ENCODE data around the gene JAKMIP2. TPM values are rescaled to one million over a fixed set of nuclear protein-coding genes. Genes with fewer than 3 reads are reported as not detected.
A peak's percentile ranks its signal among the peaks of the same experiment; 100 is the strongest.

Gene JAKMIP2
- polyA plus RNA-seq, 2 donors = 0.10 to 0.20 TPM

GRCh38 chr5:147693233-147693632, 89.3 kb downstream of the JAKMIP2 start:
- Histone ChIP-seq H3K4me1 (ENCODE audit: control insufficient read depth in 2 of 2, insufficient read depth in 2 of 2, low read length in 1 of 2) (no peaks in the 10 kb centered on the region), H3K4me3 (ENCODE audit: low read depth in 1 of 2, low read length in 2 of 2) (no peak overlapping the region), H3K9me3 (ENCODE audit: control insufficient read depth in 2 of 2, insufficient read depth in 1 of 2, low read depth in 1 of 2, low read length in 1 of 2) (peaks cover 0 to 4% of the 10 kb centered on the region in 2 donors), H3K27me3 (ENCODE audit: control insufficient read depth in 1 of 2, insufficient read depth in 2 of 2, low read length in 2 of 2) (peaks cover 0 to 3% of the 10 kb centered on the region in 2 donors), H3K27ac (ENCODE audit: low read depth in 2 of 2, low read length in 1 of 2) (no peak overlapping the region), H3K36me3 (ENCODE audit: control insufficient read depth in 2 of 2, insufficient read depth in 2 of 2, low read length in 1 of 2) (no peaks in the 10 kb centered on the region)
- 86 to 97% methylated on average over 1 of the region's 1 CpG for WGBS, 2 donors

- 54 to 62% methylated on average over 3 of the region's 3 CpGs for WGBS, 2 donors
Measured at GRCh38 chr5:147691130-147691529, 91.4 kb downstream of the JAKMIP2 start.

GRCh38 chr5:147690595-147690994, 91.9 kb downstream of the JAKMIP2 start:
- H3K9me3 ChIP-seq (ENCODE audit: control insufficient read depth in 2 of 2, insufficient read depth in 1 of 2, low read depth in 1 of 2, low read length in 1 of 2) = no peaks in the 10 kb centered on the region
- no peaks in the 10 kb centered on the region for H3K36me3 ChIP-seq (ENCODE audit: control insufficient read depth in 2 of 2, insufficient read depth in 2 of 2, low read length in 1 of 2)
- 65 to 72% methylated on average over 2 of the region's 2 CpGs for WGBS, 2 donors
- H3K27me3 ChIP-seq (ENCODE audit: control insufficient read depth in 1 of 2, insufficient read depth in 2 of 2, low read length in 2 of 2) = peaks cover 0 to 3% of the 10 kb centered on the region in 2 donors
- no peak overlapping the region for H3K27ac ChIP-seq (ENCODE audit: low read depth in 2 of 2, low read length in 1 of 2)
- H3K4me1 ChIP-seq (ENCODE audit: control insufficient read depth in 2 of 2, insufficient read depth in 2 of 2, low read length in 1 of 2) = no peaks in the 10 kb centered on the region
- no peak overlapping the region for H3K4me3 ChIP-seq (ENCODE audit: low read depth in 1 of 2, low read length in 2 of 2)

More at GRCh38 chr5:147691130-147691529, 91.4 kb downstream of the JAKMIP2 start:
- Histone ChIP-seq H3K4me1 (ENCODE audit: control insufficient read depth in 2 of 2, insufficient read depth in 2 of 2, low read length in 1 of 2) (no peaks in the 10 kb centered on the region), H3K27ac (ENCODE audit: low read depth in 2 of 2, low read length in 1 of 2) (no peak overlapping the region), H3K27me3 (ENCODE audit: control insufficient read depth in 1 of 2, insufficient read depth in 2 of 2, low read length in 2 of 2) (peaks cover 0 to 3% of the 10 kb centered on the region in 2 donors), H3K4me3 (ENCODE audit: low read depth in 1 of 2, low read length in 2 of 2) (no peak overlapping the region), H3K36me3 (ENCODE audit: control insufficient read depth in 2 of 2, insufficient read depth in 2 of 2, low read length in 1 of 2) (no peaks in the 10 kb centered on the region), H3K9me3 (ENCODE audit: control insufficient read depth in 2 of 2, insufficient read depth in 1 of 2, low read depth in 1 of 2, low read length in 1 of 2) (no peaks in the 10 kb centered on the region)

GRCh38 chr5:147689426-147689825, 93.1 kb downstream of the JAKMIP2 start:
- Histone ChIP-seq H3K36me3 (ENCODE audit: control insufficient read depth in 2 of 2, insufficient read depth in 2 of 2, low read length in 1 of 2) (no peaks in the 10 kb centered on the region), H3K27ac (ENCODE audit: low read depth in 2 of 2, low read length in 1 of 2) (peak overlapping the region in 1 of 2 donors; percentile 0), H3K9me3 (ENCODE audit: control insufficient read depth in 2 of 2, insufficient read depth in 1 of 2, low read depth in 1 of 2, low read length in 1 of 2) (no peaks in the 10 kb centered on the region), H3K4me1 (ENCODE audit: control insufficient read depth in 2 of 2, insufficient read depth in 2 of 2, low read length in 1 of 2) (no peaks in the 10 kb centered on the region), H3K4me3 (ENCODE audit: low read depth in 1 of 2, low read length in 2 of 2) (no peak overlapping the region), H3K27me3 (ENCODE audit: control insufficient read depth in 1 of 2, insufficient read depth in 2 of 2, low read length in 2 of 2) (peaks cover 0 to 3% of the 10 kb centered on the region in 2 donors)
- 68 to 75% methylated on average over 4 of the region's 4 CpGs for WGBS, 2 donors

GRCh38 chr5:147688656-147689356, 93.7 kb downstream of the JAKMIP2 start:
- no peak overlapping the region for H3K27ac ChIP-seq (ENCODE audit: low read depth in 2 of 2, low read length in 1 of 2)
- H3K27me3 ChIP-seq (ENCODE audit: control insufficient read depth in 1 of 2, insufficient read depth in 2 of 2, low read length in 2 of 2) = peaks cover 0 to 3% of the 10 kb centered on the region in 2 donors
- 45 to 47% methylated on average over 8 of the region's 8 CpGs for WGBS, 2 donors
- H3K4me1 ChIP-seq (ENCODE audit: control insufficient read depth in 2 of 2, insufficient read depth in 2 of 2, low read length in 1 of 2) = no peaks in the 10 kb centered on the region
- no peaks in the 10 kb centered on the region for H3K36me3 ChIP-seq (ENCODE audit: control insufficient read depth in 2 of 2, insufficient read depth in 2 of 2, low read length in 1 of 2)
- H3K4me3 ChIP-seq (ENCODE audit: low read depth in 1 of 2, low read length in 2 of 2) = no peak overlapping the region
- no peaks in the 10 kb centered on the region for H3K9me3 ChIP-seq (ENCODE audit: control insufficient read depth in 2 of 2, insufficient read depth in 1 of 2, low read depth in 1 of 2, low read length in 1 of 2)

- H3K4me3 ChIP-seq (ENCODE audit: low read depth in 1 of 2, low read length in 2 of 2) = no peak overlapping the region
- no peaks in the 10 kb centered on the region for H3K4me1 ChIP-seq (ENCODE audit: control insufficient read depth in 2 of 2, insufficient read depth in 2 of 2, low read length in 1 of 2)
- no peaks in the 10 kb centered on the region for H3K9me3 ChIP-seq (ENCODE audit: control insufficient read depth in 2 of 2, insufficient read depth in 1 of 2, low read depth in 1 of 2, low read length in 1 of 2)
- no peaks in the 10 kb centered on the region for H3K36me3 ChIP-seq (ENCODE audit: control insufficient read depth in 2 of 2, insufficient read depth in 2 of 2, low read length in 1 of 2)
- no peak overlapping the region for H3K27ac ChIP-seq (ENCODE audit: low read depth in 2 of 2, low read length in 1 of 2)
- peaks cover 0 to 2% of the 10 kb centered on the region in 2 donors for H3K27me3 ChIP-seq (ENCODE audit: control insufficient read depth in 1 of 2, insufficient read depth in 2 of 2, low read length in 2 of 2)
- 67 to 73% methylated on average over 2 of the region's 2 CpGs for WGBS, 2 donors
Measured at GRCh38 chr5:147687118-147687517, 95.4 kb downstream of the JAKMIP2 start.

- 93 to 95% methylated on average over 2 of the region's 2 CpGs for WGBS, 2 donors
- H3K4me3 ChIP-seq (ENCODE audit: low read depth in 1 of 2, low read length in 2 of 2) = no peak overlapping the region
- no peak overlapping the region for H3K27ac ChIP-seq (ENCODE audit: low read depth in 2 of 2, low read length in 1 of 2)
- H3K27me3 ChIP-seq (ENCODE audit: control insufficient read depth in 1 of 2, insufficient read depth in 2 of 2, low read length in 2 of 2) = no peaks in the 10 kb centered on the region
- no peaks in the 10 kb centered on the region for H3K4me1 ChIP-seq (ENCODE audit: control insufficient read depth in 2 of 2, insufficient read depth in 2 of 2, low read length in 1 of 2)
- H3K36me3 ChIP-seq (ENCODE audit: control insufficient read depth in 2 of 2, insufficient read depth in 2 of 2, low read length in 1 of 2) = no peaks in the 10 kb centered on the region
- no peaks in the 10 kb centered on the region for H3K9me3 ChIP-seq (ENCODE audit: control insufficient read depth in 2 of 2, insufficient read depth in 1 of 2, low read depth in 1 of 2, low read length in 1 of 2)
Measured at GRCh38 chr5:147686421-147686820, 96.1 kb downstream of the JAKMIP2 start.

- Histone ChIP-seq H3K4me1 (ENCODE audit: control insufficient read depth in 2 of 2, insufficient read depth in 2 of 2, low read length in 1 of 2) (no peaks in the 10 kb centered on the region), H3K36me3 (ENCODE audit: control insufficient read depth in 2 of 2, insufficient read depth in 2 of 2, low read length in 1 of 2) (no peaks in the 10 kb centered on the region), H3K4me3 (ENCODE audit: low read depth in 1 of 2, low read length in 2 of 2) (no peak overlapping the region), H3K9me3 (ENCODE audit: control insufficient read depth in 2 of 2, insufficient read depth in 1 of 2, low read depth in 1 of 2, low read length in 1 of 2) (no peaks in the 10 kb centered on the region), H3K27me3 (ENCODE audit: control insufficient read depth in 1 of 2, insufficient read depth in 2 of 2, low read length in 2 of 2) (no peaks in the 10 kb centered on the region), H3K27ac (ENCODE audit: low read depth in 2 of 2, low read length in 1 of 2) (no peak overlapping the region)
- WGBS, 2 donors = 59 to 71% methylated on average over 3 of the region's 3 CpGs
Measured at GRCh38 chr5:147685993-147686392, 96.5 kb downstream of the JAKMIP2 start.

GRCh38 chr5:147675168-147675567, 107.4 kb downstream of the JAKMIP2 start:
- H3K27me3 ChIP-seq (ENCODE audit: control insufficient read depth in 1 of 2, insufficient read depth in 2 of 2, low read length in 2 of 2) = no peaks in the 10 kb centered on the region
- no peaks in the 10 kb centered on the region for H3K36me3 ChIP-seq (ENCODE audit: control insufficient read depth in 2 of 2, insufficient read depth in 2 of 2, low read length in 1 of 2)
- no peaks in the 10 kb centered on the region for H3K9me3 ChIP-seq (ENCODE audit: control insufficient read depth in 2 of 2, insufficient read depth in 1 of 2, low read depth in 1 of 2, low read length in 1 of 2)
- 88 to 89% methylated on average over 2 of the region's 2 CpGs for WGBS, 2 donors
- no peak overlapping the region for H3K4me3 ChIP-seq (ENCODE audit: low read depth in 1 of 2, low read length in 2 of 2)
- H3K4me1 ChIP-seq (ENCODE audit: control insufficient read depth in 2 of 2, insufficient read depth in 2 of 2, low read length in 1 of 2) = no peaks in the 10 kb centered on the region
- H3K27ac ChIP-seq (ENCODE audit: low read depth in 2 of 2, low read length in 1 of 2) = no peak overlapping the region

- no peak overlapping the region for H3K27ac ChIP-seq (ENCODE audit: low read depth in 2 of 2, low read length in 1 of 2)
- 78 to 82% methylated on average over 4 of the region's 4 CpGs for WGBS, 2 donors
Measured at GRCh38 chr5:147674411-147674810, 108.1 kb downstream of the JAKMIP2 start.

More at GRCh38 chr5:147674411-147674810, 108.1 kb downstream of the JAKMIP2 start:
- no peaks in the 10 kb centered on the region for H3K36me3 ChIP-seq (ENCODE audit: control insufficient read depth in 2 of 2, insufficient read depth in 2 of 2, low read length in 1 of 2)
- H3K4me1 ChIP-seq (ENCODE audit: control insufficient read depth in 2 of 2, insufficient read depth in 2 of 2, low read length in 1 of 2) = no peaks in the 10 kb centered on the region
- no peaks in the 10 kb centered on the region for H3K27me3 ChIP-seq (ENCODE audit: control insufficient read depth in 1 of 2, insufficient read depth in 2 of 2, low read length in 2 of 2)
- no peaks in the 10 kb centered on the region for H3K9me3 ChIP-seq (ENCODE audit: control insufficient read depth in 2 of 2, insufficient read depth in 1 of 2, low read depth in 1 of 2, low read length in 1 of 2)
- H3K4me3 ChIP-seq (ENCODE audit: low read depth in 1 of 2, low read length in 2 of 2) = no peak overlapping the region
